Gastrocnemius medialis (tissue), 4 donors: ENCODE data around the gene USP6NL.

Source experiments
- CTCF ChIP-seq, 5 experiments: fragments of 450-650 bp in 3 of 5; fragments of 200-600 bp in 2 of 5; sonication (generic) in 2 of 5; IDR thresholded peaks in 4 of 5; conservative IDR thresholded peaks in 1 of 5; 1 replicate in 4 of 5; 2 replicates in 1 of 5; pipeline ENCODE4 v1.5.1; 2016 to 2019; ENCODE audit warnings: antibody characterized with exemption in 5 of 5, mild to moderate bottlenecking in 3 of 5, moderate library complexity in 3 of 5
- POLR2A ChIP-seq, 2 donors: fragments of 450-650 bp; IDR thresholded peaks; one replicate each; pipeline ENCODE4 v1.6.1; 2017; ENCODE audit warnings: antibody characterized with exemption in 2 of 2, mild to moderate bottlenecking in 2 of 2, moderate library complexity in 2 of 2

- no peak for TF ChIP-seq CTCF (IDR thresholded peaks at IDR 0.05 in 4 of 5, conservative IDR thresholded peaks at IDR 0.05 in 1 of 5)
- TF ChIP-seq POLR2A (IDR thresholded peaks at IDR 0.05): no peak
Measured at GRCh38 chr10:11498399-11498798, 113.1 kb downstream of the USP6NL start.
